ENCODE measurements around the gene HSD11B2.

DNA sequence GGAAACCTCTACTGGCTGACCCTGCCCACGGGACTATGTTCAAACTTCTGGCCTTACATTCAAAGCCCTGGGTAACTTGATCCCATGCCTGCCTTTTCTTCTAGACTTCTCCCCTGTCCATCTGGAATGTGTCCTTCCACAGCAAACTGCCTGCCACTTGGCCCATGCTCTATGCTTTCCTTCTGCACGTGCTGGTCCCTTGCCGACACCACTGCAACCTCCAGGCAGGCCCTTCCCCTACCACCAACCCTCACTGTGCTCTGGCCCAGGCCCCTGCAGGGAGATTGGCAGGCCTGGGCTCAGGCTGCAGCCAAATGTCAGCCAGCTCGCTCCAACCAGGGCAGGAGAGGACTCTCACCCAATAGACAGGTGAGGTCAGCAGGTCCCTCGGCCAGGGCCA is 11.0 kb downstream of the HSD11B2 start:
- no peak for TF ChIP-seq NR2C2 (IDR thresholded peaks at IDR 0.05; ENCODE audit: borderline replicate concordance, control insufficient read depth, insufficient read length, low read depth)
- TF ChIP-seq, protein P1, sequence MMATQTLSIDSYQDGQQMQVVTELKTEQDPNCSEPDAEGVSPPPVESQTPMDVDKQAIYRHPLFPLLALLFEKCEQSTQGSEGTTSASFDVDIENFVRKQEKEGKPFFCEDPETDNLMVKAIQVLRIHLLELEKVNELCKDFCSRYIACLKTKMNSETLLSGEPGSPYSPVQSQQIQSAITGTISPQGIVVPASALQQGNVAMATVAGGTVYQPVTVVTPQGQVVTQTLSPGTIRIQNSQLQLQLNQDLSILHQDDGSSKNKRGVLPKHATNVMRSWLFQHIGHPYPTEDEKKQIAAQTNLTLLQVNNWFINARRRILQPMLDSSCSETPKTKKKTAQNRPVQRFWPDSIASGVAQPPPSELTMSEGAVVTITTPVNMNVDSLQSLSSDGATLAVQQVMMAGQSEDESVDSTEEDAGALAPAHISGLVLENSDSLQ (IDR thresholded peaks at IDR 0.05), result no peak
